GM12892 (cell line): ENCODE results near the gene UEVLD. TPM values are rescaled to one million over a fixed set of nuclear protein-coding genes. Genes with fewer than 3 reads are reported as not detected.
A peak's percentile ranks its signal among the peaks of the same experiment; 100 is the strongest.

Source experiments
- DNase-seq: peaks from one replicate; pipeline ENCODE4 v3.0.0; 2011; ENCODE audit not compliant: insufficient read length
- FAIRE-seq: peaks from 2 replicates; lab custom pipeline; 2011; peaks lifted over from hg19 to GRCh38; lab: Jason Lieb, UNC
- POLR2A ChIP-seq: IDR thresholded peaks from 2 replicates; pipeline ENCODE4 v1.6.1; 2011; ENCODE audit warnings: low read depth, low read length, control low read depth
- POLR2AphosphoS5 ChIP-seq: IDR thresholded peaks from 2 replicates; pipeline ENCODE4 v1.6.1; 2011; ENCODE audit warnings: low read depth, low read length, control low read depth
- TAF1 ChIP-seq: IDR thresholded peaks from 2 replicates; pipeline ENCODE4 v1.6.1; 2011; ENCODE audit warnings: low read depth, mild to moderate bottlenecking, control low read depth, low read length, borderline replicate concordance
- polyA plus RNA-seq: library from polyadenylated mRNA; unstranded; fragments of >200 nt; gene quantifications from one replicate; pipeline ENCODE4 v1.2.1, GENCODE V29; 2012; ENCODE audit warnings: missing spikeins, inconsistent platforms; ENCODE audit not compliant: missing spikeins

The UEVLD gene
- polyA plus RNA-seq, result 10.6 TPM

DNA sequence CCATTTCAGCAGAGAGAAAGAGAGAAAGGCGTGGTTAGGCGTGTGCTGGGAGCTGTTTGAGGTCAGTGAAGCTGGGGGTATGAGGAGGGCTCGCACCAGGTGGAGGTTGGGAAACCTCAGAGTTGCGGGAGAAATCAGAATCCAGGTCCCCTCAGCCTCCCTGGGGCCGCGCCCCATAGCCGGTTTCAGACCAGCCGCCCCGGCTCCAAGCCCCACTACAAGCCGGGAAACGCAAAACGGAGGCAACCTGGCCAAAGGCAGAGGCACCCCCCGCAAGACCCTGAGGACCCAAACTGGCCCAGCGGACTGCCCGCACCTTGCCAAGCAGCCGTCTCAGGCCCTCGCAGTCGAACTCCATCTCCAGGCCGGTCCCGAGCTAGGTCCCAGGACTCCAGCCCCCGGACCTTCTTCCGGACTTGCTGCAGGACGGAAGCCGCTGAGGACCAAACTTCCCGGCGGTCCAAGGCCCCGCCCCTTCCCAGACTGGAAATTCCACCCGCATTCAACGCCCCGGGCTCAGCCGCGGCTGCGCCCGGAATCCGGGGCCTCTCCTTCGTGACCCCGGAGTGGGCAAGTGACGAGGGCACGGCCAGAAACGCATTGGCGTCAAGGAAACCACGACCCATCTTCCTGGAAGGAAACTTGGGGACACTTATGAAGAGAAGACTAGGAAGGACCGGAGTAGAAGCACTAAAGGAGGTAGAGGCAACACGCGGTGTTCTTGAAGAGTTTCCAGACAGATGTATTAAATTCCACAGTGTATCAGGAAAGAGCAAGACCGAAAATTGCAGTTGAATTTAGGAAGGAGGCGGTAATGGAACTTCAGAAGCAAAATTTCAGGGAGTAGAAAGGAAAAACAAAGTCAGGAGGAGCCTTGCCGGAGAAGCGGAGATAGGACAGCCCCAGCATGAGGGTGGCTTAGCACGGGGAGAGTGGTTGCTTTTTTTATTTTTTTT, at the start of gene UEVLD:
Gene UEVLD, minus strand, starts transcription at position 438 of the 956 bp plus-strand sequence. Its CDS starts 80 bp downstream, at position 358.
- TF ChIP-seq POLR2AphosphoS5, result peak; percentile 69; the same call in 1 of the 2 replicates
- peak; percentile 60; the same call in 1 of the 2 replicates for TF ChIP-seq TAF1
- TF ChIP-seq POLR2A, result peak; percentile 79
- FAIRE-seq (no peak), DNase-seq (peak; percentile 69)

DNA sequence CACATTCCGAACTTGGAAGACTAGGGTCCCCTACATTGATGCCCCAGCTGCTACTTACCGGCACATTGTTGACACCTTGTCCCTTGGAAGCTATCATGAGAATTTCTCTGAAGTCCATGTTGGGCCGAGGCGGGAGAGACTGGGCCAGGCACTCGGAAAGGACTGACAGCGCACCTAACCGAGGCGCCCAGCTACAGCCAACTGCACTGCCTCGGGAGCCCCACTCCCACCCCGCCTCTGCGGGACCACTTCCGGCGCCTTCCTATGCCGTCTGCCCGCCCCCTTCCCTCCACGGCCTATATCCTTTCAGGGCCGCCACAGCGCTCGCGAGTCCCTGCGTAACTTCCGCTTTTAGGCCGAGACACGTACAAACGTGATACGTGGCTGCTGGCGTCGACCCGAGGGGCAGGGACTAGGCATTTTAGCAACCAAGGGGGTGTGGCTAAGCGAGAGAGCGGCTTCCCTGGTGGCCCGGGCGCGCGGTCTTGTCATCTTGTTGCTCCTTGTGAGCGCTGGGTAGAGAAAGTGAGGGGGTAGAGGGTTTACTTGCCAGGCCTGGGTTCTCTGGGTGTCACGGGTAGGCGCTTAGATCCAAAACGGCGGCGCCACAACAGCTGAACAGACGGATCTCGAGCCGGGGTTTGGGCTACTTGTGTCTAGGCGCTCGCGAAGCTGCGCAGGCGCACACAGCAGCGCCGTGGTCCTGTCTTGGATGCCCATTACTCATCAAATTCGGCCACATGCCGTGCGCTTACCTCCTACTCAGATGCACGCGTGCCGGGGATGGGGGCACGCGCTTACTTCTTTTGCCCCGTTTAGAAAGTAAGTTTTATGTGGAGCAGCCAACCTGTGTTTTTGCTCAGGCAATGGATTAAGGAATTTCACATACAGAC, 45.9 kb upstream of the UEVLD start, which contains the start of gene SPTY2D1:
Gene SPTY2D1, minus strand, starts transcription at position 203 of the 893 bp plus-strand sequence. Its CDS starts 85 bp downstream, at position 118.
- FAIRE-seq (peak; percentile 100), DNase-seq (peak; percentile 86)
- TF ChIP-seq POLR2AphosphoS5 (peak; percentile 96), TAF1 (peak; percentile 91), POLR2A (peak; percentile 97)

DNA sequence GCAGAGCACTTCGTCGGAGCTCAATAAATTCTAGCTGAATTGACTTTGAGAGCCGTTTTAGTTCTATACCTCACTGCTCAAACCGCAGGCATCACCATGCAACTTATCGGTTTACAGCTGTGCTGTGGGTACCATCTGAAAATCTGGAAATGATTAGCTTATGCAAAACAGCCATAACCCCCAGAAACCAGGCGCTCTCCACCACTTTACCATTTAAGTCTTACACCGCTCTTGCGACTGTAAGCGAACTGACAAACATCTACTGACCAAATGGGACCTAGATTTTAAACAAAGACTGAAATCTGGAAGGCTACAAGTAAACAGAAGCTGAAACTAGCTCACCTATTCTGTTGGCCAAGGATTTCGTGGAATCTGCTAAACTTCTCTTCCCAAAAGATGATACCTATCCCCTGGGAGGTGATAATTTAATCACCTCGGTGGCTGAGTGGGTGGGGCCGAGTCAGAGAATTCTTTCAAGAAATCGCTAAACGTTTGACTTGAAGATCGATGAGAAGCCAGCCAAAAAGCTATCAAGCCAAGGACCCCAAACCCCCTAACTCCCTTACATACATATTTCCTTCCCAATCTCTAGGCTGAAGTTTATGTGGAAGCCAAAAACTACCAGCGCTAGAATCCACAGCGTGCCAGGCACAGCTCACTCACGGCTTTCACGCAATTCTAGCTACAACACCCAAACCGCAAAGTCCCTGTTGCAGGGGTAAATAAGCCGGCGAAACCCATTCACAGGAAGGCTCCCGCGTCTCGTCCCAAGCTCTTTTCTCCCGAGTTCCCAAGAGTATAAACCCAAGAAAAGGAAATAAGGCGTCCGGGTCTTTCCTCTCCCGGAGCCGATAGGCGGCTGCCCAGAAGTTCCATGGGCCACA, 45.0 kb upstream of the UEVLD start:
- no peak for DNase-seq

DNA sequence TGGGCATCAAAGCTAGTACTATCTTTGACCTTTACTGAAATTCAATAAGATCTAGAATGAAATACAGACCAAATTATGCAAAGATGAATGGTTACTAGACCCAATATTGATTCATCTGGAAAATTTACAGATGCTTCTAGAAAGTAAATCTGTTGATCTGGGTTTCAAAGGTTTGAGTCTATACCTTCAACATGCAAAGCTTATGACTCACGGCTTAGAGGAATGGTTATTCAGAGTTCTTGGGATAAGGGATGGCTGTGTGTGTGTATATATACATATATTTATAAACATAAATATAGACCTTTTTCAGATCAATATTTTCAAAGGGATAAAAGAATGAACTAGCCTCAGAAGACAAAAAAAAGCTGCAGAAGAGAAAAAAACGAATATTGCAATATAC, 44.3 kb upstream of the UEVLD start:
- no peak for TF ChIP-seq POLR2AphosphoS5
- TF ChIP-seq POLR2A, result no peak
- TF ChIP-seq TAF1, result no peak
- FAIRE-seq (peak; percentile 57), DNase-seq (no peak)

More for the DNA sequence above, 45.0 kb upstream of the UEVLD start:
- FAIRE-seq, result peak; percentile 93
- TF ChIP-seq POLR2A (no peak), POLR2AphosphoS5 (no peak), TAF1 (no peak)

DNA sequence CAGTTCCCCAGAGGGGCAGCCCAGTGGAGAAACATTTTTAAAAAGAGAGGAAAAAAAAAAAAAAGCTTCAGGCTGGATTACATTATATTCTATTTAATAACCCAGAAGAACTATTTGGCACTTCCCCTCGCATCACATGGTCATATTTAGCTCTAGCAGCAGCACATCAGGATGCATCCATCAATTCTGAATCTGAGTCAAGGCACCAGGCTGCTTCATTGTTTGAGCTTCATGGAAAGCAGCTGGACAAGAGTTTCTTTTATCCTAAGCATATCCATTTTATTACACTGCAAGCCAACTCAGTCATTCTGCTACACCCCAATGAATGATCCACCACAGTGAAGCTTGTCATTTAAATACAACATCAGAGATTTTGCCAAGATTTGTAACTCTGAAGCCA, 35.6 kb upstream of the UEVLD start:
- TF ChIP-seq TAF1 (no peak), POLR2A (no peak), POLR2AphosphoS5 (no peak)
- DNase-seq (no peak), FAIRE-seq (no peak)

DNA sequence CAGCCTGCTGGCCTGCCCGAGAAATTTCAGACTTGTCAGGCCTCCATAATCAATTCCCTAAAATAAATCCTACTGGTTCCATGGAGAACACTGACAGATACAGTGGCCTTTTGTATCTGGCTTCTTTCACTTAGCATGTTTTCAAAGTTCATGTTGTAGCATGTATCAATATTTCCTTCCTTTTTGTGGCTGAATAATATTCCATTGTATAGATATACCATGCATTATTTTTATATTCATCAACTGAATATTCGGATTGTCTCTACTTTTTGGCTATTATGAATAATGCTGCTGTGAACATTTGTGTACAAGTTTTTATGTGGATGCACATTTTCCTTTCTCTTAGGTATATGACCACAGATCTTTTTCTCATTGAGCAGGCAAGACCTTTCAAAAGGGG, 35.2 kb upstream of the UEVLD start:
- FAIRE-seq (peak; percentile 54), DNase-seq (no peak)

DNA sequence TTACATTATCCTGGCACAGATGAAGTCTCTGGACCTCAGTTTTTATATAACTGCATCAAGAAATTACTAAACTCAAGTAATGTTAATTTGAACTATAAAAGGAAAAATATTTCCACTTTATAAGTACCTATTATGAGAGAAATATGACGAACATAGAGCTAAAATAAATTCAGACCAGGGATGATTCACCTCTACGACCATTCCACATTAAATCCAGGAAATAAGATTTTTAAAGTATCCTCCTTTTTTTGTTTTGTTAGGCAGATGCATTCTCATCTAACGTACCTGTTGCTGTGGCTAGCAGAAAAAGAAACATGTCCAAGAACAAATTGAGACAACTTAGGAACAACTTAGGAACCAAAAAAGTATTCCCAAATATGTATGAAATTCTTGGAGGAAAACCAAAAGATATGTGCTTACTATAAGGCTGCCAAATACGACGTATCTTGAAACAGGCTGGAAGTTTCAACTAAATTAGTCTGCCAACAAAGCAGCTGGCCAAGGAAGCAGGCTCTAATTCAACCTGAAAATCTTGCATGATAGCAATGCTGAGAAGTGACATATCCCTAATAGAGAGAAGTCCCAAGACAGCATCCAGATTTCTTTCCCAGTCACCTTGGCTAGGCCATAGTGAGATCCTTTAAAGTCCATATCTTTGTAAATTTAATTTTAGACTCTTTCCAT, 29.9 kb upstream of the UEVLD start:
- TF ChIP-seq POLR2A, result no peak
- peak; percentile 36 for FAIRE-seq
- no peak for DNase-seq

More for the DNA sequence above, 35.2 kb upstream of the UEVLD start:
- TF ChIP-seq TAF1 (no peak), POLR2AphosphoS5 (no peak)

DNA sequence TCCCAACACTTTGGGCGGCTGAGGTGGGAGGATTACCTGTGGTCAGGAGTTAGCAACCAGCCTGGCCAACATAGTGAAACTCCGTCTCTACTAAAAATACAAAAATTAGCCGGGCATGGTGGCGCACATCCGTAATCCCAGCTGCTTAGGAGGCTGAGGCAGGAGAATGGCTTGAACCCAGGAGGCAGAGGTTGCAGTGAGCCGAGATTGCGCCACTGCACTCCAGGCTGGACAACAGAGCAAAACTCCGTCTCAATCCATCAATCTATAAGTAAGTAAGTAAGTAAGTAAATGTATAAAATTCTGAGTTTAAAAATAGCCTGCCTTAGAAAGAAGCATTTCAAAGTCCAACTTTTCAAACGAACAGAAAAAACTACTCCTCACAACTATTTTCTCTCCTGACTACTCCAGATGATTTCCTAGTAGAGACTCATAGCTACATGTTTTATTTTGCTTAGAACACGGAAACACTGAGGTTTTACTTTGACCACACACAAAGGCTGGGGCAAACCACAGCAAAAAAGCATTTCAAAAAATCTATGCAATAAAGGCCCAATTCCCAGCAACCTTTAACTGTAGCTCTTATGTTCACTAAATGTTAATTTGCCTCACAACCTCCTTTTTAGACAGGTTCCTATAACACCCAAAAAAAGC, 29.3 kb upstream of the UEVLD start:
- FAIRE-seq, result peak; percentile 84
- DNase-seq, result no peak
- no peak for TF ChIP-seq TAF1
- no peak for TF ChIP-seq POLR2AphosphoS5
- TF ChIP-seq POLR2A, result no peak

DNA sequence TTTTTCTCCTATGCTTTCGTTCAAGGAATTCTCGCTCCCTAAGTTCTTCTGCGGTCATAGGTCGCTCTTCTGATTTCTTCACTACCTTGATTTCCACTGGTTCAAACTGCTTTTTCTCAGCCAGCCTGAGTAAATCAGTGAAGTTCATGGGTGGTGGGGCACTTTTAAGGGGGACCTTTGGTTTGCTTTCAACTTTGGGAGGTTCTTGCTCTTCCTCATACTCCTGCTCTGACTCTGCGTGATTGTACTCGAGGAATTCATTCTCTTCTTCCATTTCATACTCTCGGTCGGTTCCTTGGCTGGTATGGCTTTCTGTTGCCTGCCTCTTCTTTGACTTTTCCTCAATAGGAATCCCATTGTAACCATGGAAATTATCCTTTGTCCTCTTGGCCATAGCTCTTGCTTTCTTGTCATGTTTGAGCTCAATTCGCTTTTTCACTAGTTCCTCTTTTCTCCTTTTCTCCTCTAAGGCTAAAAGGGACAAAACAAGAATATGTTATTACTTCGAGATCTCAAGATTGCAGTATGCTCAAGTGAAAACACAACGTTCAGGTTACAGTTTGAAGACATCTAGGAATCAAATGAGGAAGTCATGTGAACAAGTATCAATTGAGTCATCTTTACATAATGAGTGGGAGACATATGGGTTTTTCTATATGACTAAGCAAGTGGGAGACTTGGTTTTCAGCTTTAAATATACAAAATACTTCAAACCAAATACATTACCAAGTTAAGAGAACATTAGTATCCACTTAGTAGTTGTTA, 27.3 kb upstream of the UEVLD start:
- DNase-seq, result peak; percentile 39
- TF ChIP-seq POLR2A (no peak), TAF1 (no peak), POLR2AphosphoS5 (no peak)
- peak; percentile 97 for FAIRE-seq
